Measurements from ENCODE around the gene TMEM163.

The TMEM163 gene

GRCh38 chr2:134459706-134460406 is 258.9 kb downstream of the TMEM163 start:
- FAIRE-seq (no peak), DNase-seq (ENCODE audit: insufficient read length, low spot score) (no peak)
- no peak for TF ChIP-seq POLR2AphosphoS5 (IDR thresholded peaks at IDR 0.05; ENCODE audit: low read depth, low read length)
- TF ChIP-seq POLR2A (IDR thresholded peaks at IDR 0.05; ENCODE audit: low read depth, low read length): no peak
- TF ChIP-seq SPI1 (IDR thresholded peaks at IDR 0.05; ENCODE audit: low read depth, low read length): no peak
- TF ChIP-seq PAX5 (IDR thresholded peaks at IDR 0.05; ENCODE audit: insufficient read depth, low read length, severe bottlenecking): no peak
- TF ChIP-seq TAF1 (IDR thresholded peaks at IDR 0.05; ENCODE audit: low read depth, low read length): no peak
- TF ChIP-seq POU2F2 (IDR thresholded peaks at IDR 0.05; ENCODE audit: low read depth, low read length): no peak

DNA sequence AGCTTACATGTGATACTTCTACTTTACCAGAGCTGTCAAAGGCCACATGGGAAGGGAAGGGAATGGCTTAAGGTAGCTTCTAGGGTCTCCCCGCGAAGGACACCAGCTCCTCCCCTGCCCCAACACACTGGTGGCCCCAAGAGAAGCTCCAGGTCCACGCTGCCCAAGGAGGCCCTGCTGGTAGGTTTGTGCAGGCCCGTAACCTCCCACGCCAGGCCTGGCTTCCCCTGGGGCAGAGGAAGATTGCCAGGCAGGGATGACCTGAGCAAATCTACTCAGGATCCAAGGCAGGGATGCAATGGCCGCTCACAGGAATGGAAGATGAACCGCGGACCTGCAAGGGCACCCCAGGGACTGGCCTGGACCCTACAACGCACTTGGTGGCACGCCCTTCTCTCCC is 259.9 kb downstream of the TMEM163 start:
- FAIRE-seq (no peak), DNase-seq (ENCODE audit: insufficient read length, low spot score) (no peak)
- TF ChIP-seq POLR2AphosphoS5 (IDR thresholded peaks at IDR 0.05; ENCODE audit: low read depth, low read length) (no peak), SPI1 (IDR thresholded peaks at IDR 0.05; ENCODE audit: low read depth, low read length) (no peak), POU2F2 (IDR thresholded peaks at IDR 0.05; ENCODE audit: low read depth, low read length) (no peak), TAF1 (IDR thresholded peaks at IDR 0.05; ENCODE audit: low read depth, low read length) (no peak), PAX5 (IDR thresholded peaks at IDR 0.05; ENCODE audit: insufficient read depth, low read length, severe bottlenecking) (no peak), POLR2A (IDR thresholded peaks at IDR 0.05; ENCODE audit: low read depth, low read length) (no peak)

- no peak for FAIRE-seq
These were observed 260.3 kb downstream of the TMEM163 start for GRCh38 chr2:134458473-134458853.

DNA sequence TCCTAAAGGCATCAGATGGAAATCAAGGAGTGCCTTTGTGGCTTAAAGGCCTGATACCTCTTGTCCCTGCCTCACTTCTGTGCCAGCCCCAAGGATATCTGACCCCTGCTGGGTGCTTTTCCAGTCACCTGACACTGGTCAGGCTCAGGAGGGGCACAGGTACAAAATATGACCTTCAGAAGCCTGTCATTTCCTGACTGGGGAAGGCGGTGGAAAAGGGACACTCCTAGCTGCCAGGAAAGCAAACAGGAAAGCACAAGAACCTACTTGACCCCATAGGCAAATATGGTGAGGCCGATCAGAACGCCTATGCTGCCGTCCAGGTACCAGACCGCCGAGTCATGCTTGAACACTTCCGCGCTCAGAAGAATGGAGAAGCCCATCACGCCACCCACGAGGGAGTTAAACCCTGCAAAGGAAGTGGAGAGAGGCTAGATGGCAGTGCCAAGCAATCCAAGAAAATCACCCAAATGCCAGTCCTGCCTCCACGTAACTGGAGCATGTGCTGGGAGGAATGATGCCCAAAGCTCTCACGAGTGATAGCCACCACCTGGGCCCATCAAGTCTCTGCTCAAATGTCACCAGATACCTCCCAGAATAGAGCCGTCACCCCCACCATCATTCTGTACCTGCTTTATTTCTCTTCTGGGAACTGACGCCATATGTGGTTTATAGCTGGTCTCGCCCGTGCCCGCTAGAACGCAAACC is 260.9 kb downstream of the TMEM163 start:
- no peak for FAIRE-seq
- DNase-seq (ENCODE audit: insufficient read length, low spot score): no peak
- no peak for TF ChIP-seq POLR2A (IDR thresholded peaks at IDR 0.05; ENCODE audit: low read depth, low read length)
- no peak for TF ChIP-seq PAX5 (IDR thresholded peaks at IDR 0.05; ENCODE audit: insufficient read depth, low read length, severe bottlenecking)
- no peak for TF ChIP-seq POU2F2 (IDR thresholded peaks at IDR 0.05; ENCODE audit: low read depth, low read length)
- TF ChIP-seq POLR2AphosphoS5 (IDR thresholded peaks at IDR 0.05; ENCODE audit: low read depth, low read length): no peak
- TF ChIP-seq SPI1 (IDR thresholded peaks at IDR 0.05; ENCODE audit: low read depth, low read length): no peak
- no peak for TF ChIP-seq TAF1 (IDR thresholded peaks at IDR 0.05; ENCODE audit: low read depth, low read length)

More at GRCh38 chr2:134458473-134458853, 260.3 kb downstream of the TMEM163 start:
- DNase-seq (ENCODE audit: insufficient read length, low spot score): no peak
- no peak for TF ChIP-seq SPI1 (IDR thresholded peaks at IDR 0.05; ENCODE audit: low read depth, low read length)
- TF ChIP-seq POLR2A (IDR thresholded peaks at IDR 0.05; ENCODE audit: low read depth, low read length): no peak
- no peak for TF ChIP-seq PAX5 (IDR thresholded peaks at IDR 0.05; ENCODE audit: insufficient read depth, low read length, severe bottlenecking)
- TF ChIP-seq TAF1 (IDR thresholded peaks at IDR 0.05; ENCODE audit: low read depth, low read length): no peak
- no peak for TF ChIP-seq POLR2AphosphoS5 (IDR thresholded peaks at IDR 0.05; ENCODE audit: low read depth, low read length)
- no peak for TF ChIP-seq POU2F2 (IDR thresholded peaks at IDR 0.05; ENCODE audit: low read depth, low read length)

- no peak for TF ChIP-seq POU2F2 (IDR thresholded peaks at IDR 0.05; ENCODE audit: low read depth, low read length)
- no peak for TF ChIP-seq POLR2A (IDR thresholded peaks at IDR 0.05; ENCODE audit: low read depth, low read length)
- TF ChIP-seq SPI1 (IDR thresholded peaks at IDR 0.05; ENCODE audit: low read depth, low read length): no peak
- no peak for TF ChIP-seq TAF1 (IDR thresholded peaks at IDR 0.05; ENCODE audit: low read depth, low read length)
- no peak for TF ChIP-seq POLR2AphosphoS5 (IDR thresholded peaks at IDR 0.05; ENCODE audit: low read depth, low read length)
- no peak for TF ChIP-seq PAX5 (IDR thresholded peaks at IDR 0.05; ENCODE audit: insufficient read depth, low read length, severe bottlenecking)
- no peak for DNase-seq (ENCODE audit: insufficient read length, low spot score)
- FAIRE-seq: no peak
These were observed 261.4 kb downstream of the TMEM163 start for GRCh38 chr2:134457353-134457752.

- FAIRE-seq (no peak), DNase-seq (ENCODE audit: insufficient read length, low spot score) (no peak)
- TF ChIP-seq POLR2AphosphoS5 (IDR thresholded peaks at IDR 0.05; ENCODE audit: low read depth, low read length) (peak; percentile 24; the same call in 1 of the 2 replicates), SPI1 (IDR thresholded peaks at IDR 0.05; ENCODE audit: low read depth, low read length) (no peak), POLR2A (IDR thresholded peaks at IDR 0.05; ENCODE audit: low read depth, low read length) (peak; percentile 28; the same call in 1 of the 2 replicates)
These were observed 263.4 kb downstream of the TMEM163 start for GRCh38 chr2:134455426-134455825.

DNA sequence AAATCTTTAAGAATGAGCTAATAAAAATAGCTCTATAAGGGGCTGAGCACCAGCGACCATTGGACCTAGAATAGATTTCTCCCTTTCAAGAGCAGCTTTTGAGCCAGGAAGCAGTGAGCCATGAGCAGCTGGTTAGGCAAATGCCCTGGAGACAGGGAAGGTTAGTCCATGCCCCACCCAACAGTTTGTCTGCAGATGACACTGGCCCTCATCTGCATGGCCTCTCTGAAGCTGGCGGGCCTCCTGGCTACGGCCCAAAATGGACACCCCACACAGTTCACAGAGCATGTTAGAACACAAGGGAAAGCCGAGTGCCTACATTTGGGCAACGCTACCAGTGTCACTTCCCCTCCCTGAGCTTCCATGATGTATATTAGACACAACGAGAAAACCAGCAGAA is 263.9 kb downstream of the TMEM163 start:
- no peak for DNase-seq (ENCODE audit: insufficient read length, low spot score)
- TF ChIP-seq TAF1 (IDR thresholded peaks at IDR 0.05; ENCODE audit: low read depth, low read length) (no peak), POLR2A (IDR thresholded peaks at IDR 0.05; ENCODE audit: low read depth, low read length) (peak; percentile 18; the same call in 1 of the 2 replicates), SPI1 (IDR thresholded peaks at IDR 0.05; ENCODE audit: low read depth, low read length) (no peak)
- FAIRE-seq: no peak

- FAIRE-seq: no peak
These were observed 264.4 kb downstream of the TMEM163 start for GRCh38 chr2:134454426-134454825.

DNA sequence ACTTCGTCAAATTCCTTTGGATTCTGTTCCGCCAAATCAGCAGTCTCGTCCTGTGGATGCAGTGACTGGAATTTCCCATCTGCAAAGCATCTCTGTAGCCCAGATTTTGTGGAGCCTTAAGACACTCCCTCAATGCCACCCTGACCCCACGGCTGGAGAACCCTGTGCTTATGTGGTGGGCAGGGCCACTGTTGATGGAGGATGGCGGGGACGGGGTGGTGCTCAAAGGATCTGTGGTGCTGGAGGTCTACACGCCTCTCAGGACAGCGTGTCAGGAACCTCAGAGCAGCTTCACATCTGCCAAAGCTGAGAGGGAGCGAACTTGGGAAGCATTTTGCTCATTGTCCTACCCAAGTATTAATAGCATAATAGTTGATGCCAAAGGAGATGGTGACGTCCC is 264.8 kb downstream of the TMEM163 start:
- DNase-seq (ENCODE audit: insufficient read length, low spot score) (no peak), FAIRE-seq (no peak)
- TF ChIP-seq PAX5 (IDR thresholded peaks at IDR 0.05; ENCODE audit: insufficient read depth, low read length, severe bottlenecking): no peak
- TF ChIP-seq POLR2A (IDR thresholded peaks at IDR 0.05; ENCODE audit: low read depth, low read length): no peak
- TF ChIP-seq TAF1 (IDR thresholded peaks at IDR 0.05; ENCODE audit: low read depth, low read length): no peak

More at GRCh38 chr2:134454426-134454825, 264.4 kb downstream of the TMEM163 start:
- TF ChIP-seq TAF1 (IDR thresholded peaks at IDR 0.05; ENCODE audit: low read depth, low read length): no peak
- TF ChIP-seq POLR2AphosphoS5 (IDR thresholded peaks at IDR 0.05; ENCODE audit: low read depth, low read length): no peak
- TF ChIP-seq POU2F2 (IDR thresholded peaks at IDR 0.05; ENCODE audit: low read depth, low read length): no peak
- TF ChIP-seq SPI1 (IDR thresholded peaks at IDR 0.05; ENCODE audit: low read depth, low read length): no peak
- no peak for DNase-seq (ENCODE audit: insufficient read length, low spot score)

GRCh38 chr2:134453476-134453875 is 265.3 kb downstream of the TMEM163 start:
- DNase-seq (ENCODE audit: insufficient read length, low spot score) (no peak), FAIRE-seq (no peak)

More at GRCh38 chr2:134453476-134453875, 265.3 kb downstream of the TMEM163 start:
- TF ChIP-seq POLR2A (IDR thresholded peaks at IDR 0.05; ENCODE audit: low read depth, low read length) (no peak), PAX5 (IDR thresholded peaks at IDR 0.05; ENCODE audit: insufficient read depth, low read length, severe bottlenecking) (no peak), POU2F2 (IDR thresholded peaks at IDR 0.05; ENCODE audit: low read depth, low read length) (no peak), SPI1 (IDR thresholded peaks at IDR 0.05; ENCODE audit: low read depth, low read length) (no peak), POLR2AphosphoS5 (IDR thresholded peaks at IDR 0.05; ENCODE audit: low read depth, low read length) (no peak), TAF1 (IDR thresholded peaks at IDR 0.05; ENCODE audit: low read depth, low read length) (no peak)
